Chondrocyte (in vitro differentiated cells): Measurements from ENCODE around the gene WBP1L. TPM values are rescaled to one million over a fixed set of nuclear protein-coding genes. Genes with fewer than 3 reads are reported as not detected.
"Not testable (repeated sequence)": the region's sequence is repeated elsewhere in the genome, so short reads cannot be mapped to it uniquely, and the experiment has no call there.

ENCODE experiments used
- DNase-seq: peaks from one replicate; pipeline ENCODE4 v3.0.0; 2021; ENCODE audit warnings: mixed read lengths, low spot score
- H3K27ac Mint-ChIP-seq: one replicate; pipeline ENCODE4 v1.8.0; 2021; ENCODE audit warnings: mild to moderate bottlenecking, moderate library complexity, mixed read lengths; ENCODE audit not compliant: unreplicated experiment
- H3K27me3 Mint-ChIP-seq: 2 replicates; pipeline ENCODE4 v1.8.0; 2021; ENCODE audit warnings: low read depth, mixed read lengths
- H3K36me3 Mint-ChIP-seq: 2 replicates; pipeline ENCODE4 v1.8.0; 2021; ENCODE audit warnings: low read depth, mixed read lengths
- H3K4me1 Mint-ChIP-seq: 2 replicates; pipeline ENCODE4 v1.8.0; 2021; ENCODE audit warnings: low read depth, mild to moderate bottlenecking, mixed read lengths
- H3K4me3 Mint-ChIP-seq: one replicate; pipeline ENCODE4 v1.8.0; 2021; ENCODE audit warnings: mild to moderate bottlenecking, moderate library complexity, mixed read lengths; ENCODE audit not compliant: unreplicated experiment
- H3K9me3 Mint-ChIP-seq: 2 replicates; pipeline ENCODE4 v1.8.0; 2021; ENCODE audit warnings: low read depth, mixed read lengths
- long read RNA-seq: library from polyadenylated mRNA; stranded (forward); transcript quantifications from one replicate; pipeline ENCODE4 v2.0.0, GENCODE V29; 2021
- total RNA-seq: library from RNA; stranded (reverse); gene quantifications from 3 replicates; pipeline ENCODE4 v1.2.1, GENCODE V29; 2021
- TF ChIP-seq, protein P1 (sequence below): fragments of 200-600 bp; sonication (generic); IDR thresholded peaks from 2 replicates; pipeline ENCODE4 v1.5.0; 2021; ENCODE audit warnings: antibody characterized with exemption, mild to moderate bottlenecking, moderate library complexity

The WBP1L gene
- total RNA-seq = 95.3 to 97.1 TPM (median 95.8 TPM) in 3 replicates
- long read RNA-seq, full-length matches to known transcripts = 130 of 165 reads
- long read RNA-seq, partial matches to known transcripts = 30 of 165 reads
- long read RNA-seq, other reads (novel, unspliced or antisense) = 5 of 165 reads

DNA sequence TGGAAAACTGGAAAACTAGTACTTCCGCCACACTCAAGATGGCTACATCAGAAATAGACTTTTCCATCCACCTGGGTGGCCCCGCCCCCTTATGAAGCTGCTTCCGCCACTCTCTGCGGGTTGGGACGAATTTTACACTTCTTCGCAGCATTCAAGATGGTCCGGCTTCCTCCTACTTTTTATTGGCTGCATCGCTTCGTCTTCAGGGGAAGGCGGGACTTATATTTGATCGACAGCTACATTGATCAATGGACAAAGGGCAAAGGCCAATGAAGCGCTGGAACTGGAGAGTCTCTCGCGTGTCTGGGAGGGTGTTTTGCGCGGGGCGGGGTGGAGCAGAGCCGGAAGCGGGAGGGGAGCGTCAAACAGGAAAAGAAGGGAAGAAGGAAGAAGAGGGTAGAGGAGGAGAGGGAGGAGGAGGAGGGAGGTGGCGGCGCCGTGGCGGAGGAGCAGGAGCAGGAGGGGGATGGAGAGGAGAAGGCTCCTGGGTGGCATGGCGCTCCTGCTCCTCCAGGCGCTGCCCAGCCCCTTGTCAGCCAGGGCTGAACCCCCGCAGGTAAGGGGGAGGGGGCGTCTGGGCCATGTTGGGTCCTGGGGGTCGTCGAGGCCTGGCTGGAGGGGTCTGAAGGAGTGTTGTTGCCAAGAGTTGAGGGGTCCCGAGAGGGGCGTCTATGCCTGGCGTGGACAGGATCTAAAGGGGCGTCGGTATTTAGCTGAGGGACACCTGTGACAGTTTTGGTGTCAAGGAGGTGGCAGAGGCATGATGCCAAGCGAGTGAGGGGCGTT, at the start of gene WBP1L:
Gene WBP1L (plus strand): TSS at position 361 of the 786 bp plus-strand sequence. CDS start 106 bp downstream, at position 467.
- Mint-ChIP-seq H3K36me3 (peaks cover 7% of the 10 kb centered on the region), H3K4me1 (peaks cover 50% of the 10 kb centered on the region), H3K27me3 (no peaks in the 10 kb centered on the region), H3K9me3 (no peaks in the 10 kb centered on the region), H3K4me3 (peak within 1 kb of the TSS; percentile 99), H3K27ac (peak within 1 kb of the TSS; percentile 95)
- TF ChIP-seq, protein P1, sequence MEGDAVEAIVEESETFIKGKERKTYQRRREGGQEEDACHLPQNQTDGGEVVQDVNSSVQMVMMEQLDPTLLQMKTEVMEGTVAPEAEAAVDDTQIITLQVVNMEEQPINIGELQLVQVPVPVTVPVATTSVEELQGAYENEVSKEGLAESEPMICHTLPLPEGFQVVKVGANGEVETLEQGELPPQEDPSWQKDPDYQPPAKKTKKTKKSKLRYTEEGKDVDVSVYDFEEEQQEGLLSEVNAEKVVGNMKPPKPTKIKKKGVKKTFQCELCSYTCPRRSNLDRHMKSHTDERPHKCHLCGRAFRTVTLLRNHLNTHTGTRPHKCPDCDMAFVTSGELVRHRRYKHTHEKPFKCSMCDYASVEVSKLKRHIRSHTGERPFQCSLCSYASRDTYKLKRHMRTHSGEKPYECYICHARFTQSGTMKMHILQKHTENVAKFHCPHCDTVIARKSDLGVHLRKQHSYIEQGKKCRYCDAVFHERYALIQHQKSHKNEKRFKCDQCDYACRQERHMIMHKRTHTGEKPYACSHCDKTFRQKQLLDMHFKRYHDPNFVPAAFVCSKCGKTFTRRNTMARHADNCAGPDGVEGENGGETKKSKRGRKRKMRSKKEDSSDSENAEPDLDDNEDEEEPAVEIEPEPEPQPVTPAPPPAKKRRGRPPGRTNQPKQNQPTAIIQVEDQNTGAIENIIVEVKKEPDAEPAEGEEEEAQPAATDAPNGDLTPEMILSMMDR = no peak
- no peak for DNase-seq

DNA sequence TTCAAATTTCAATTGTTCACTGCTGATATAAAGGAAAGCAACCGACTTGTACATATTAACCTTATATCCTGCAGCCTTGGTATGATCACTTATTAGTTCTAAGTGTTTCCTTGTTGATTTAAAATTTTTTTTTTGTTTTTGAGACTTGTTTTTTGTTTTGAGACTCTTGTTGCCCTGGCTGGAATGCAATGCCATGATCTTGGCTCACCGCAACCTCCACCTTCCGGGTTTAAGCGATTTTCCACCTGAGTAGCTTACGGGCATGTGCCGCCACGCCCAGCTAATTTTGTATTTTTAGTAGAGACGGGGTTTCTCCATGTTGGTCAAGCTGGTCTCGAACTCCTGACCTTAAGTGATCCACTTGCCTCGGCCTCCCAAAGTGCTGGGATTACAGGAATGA, 48.3 kb upstream of the WBP1L start:
- DNase-seq, H3K4me1 Mint-ChIP-seq, H3K27me3 Mint-ChIP-seq, H3K27ac Mint-ChIP-seq, H3K9me3 Mint-ChIP-seq, H3K4me3 Mint-ChIP-seq: not testable (repeated sequence)
- H3K36me3 Mint-ChIP-seq = peaks cover 22% of the 10 kb centered on the region

DNA sequence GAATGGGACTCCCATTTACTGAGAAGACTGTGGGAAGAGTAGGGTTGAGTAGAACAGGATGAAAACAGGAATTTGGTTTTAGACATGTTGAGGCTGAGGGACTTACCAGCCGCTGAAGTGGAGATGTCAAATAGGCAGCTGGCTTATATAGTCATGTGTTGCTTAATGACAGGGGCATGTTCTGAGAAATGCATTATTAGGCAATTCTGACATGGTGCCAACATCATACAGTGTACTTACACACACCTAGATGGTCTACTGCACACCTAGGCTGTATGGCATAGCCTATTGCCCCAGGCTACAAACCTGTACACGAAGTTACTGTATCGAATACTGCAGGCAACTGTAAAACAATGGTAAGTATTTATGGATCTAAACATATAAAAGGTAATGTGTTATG, 47.0 kb upstream of the WBP1L start:
- TF ChIP-seq, protein P1 = no peak
- Mint-ChIP-seq H3K4me1 (peaks cover 5% of the 10 kb centered on the region), H3K27me3 (no peaks in the 10 kb centered on the region), H3K27ac (no peak overlapping the region), H3K36me3 (peaks cover 22% of the 10 kb centered on the region), H3K4me3 (no peak overlapping the region), H3K9me3 (no peaks in the 10 kb centered on the region)
- DNase-seq = no peak

DNA sequence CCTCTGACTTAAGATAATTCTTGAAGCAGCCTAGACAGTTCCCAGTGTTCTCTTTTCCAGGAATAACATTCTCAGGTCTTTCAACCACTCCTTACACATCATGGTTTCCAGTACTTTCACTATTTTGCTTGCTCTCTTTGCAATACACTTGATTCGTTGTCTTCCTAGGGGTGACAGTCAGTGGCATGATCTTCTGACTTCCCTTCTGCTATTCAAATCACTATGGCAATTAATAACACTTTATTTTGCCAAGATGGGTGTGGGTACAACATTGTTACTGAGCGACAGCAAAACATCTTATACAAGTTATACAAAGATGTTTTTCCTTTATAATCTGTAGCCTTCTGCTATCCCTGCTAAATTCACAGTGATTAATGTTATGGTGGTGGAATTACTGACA, 44.9 kb upstream of the WBP1L start:
- no peak for DNase-seq
- H3K4me1 Mint-ChIP-seq = peaks cover 5% of the 10 kb centered on the region
- no peak overlapping the region for H3K27ac Mint-ChIP-seq
- peaks cover 22% of the 10 kb centered on the region for H3K36me3 Mint-ChIP-seq
- H3K4me3 Mint-ChIP-seq = no peak overlapping the region
- TF ChIP-seq, protein P1 = no peak
- no peaks in the 10 kb centered on the region for H3K9me3 Mint-ChIP-seq
- H3K27me3 Mint-ChIP-seq = no peaks in the 10 kb centered on the region

DNA sequence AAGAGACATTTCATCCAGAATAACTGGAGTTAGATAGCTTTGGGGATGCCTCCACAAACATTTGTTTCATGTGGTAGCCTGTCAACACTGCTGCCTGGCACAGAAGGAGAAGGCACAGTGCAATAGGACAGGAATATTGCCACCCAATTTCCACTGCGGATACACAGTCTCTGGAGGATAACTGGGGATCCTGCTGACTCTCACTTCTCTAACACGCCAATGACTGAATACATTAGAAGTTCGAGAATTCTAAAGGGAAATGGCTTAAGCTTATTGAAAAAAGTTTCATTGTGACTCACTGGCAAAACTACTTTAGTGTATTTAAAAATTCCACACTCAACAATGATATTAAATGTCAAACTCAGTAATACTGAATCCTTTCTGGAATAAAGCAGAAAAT, 42.5 kb upstream of the WBP1L start:
- TF ChIP-seq, protein P1 = no peak

More for the DNA sequence above, 42.5 kb upstream of the WBP1L start:
- Mint-ChIP-seq H3K27me3 (no peaks in the 10 kb centered on the region), H3K27ac (peak overlapping the region; percentile 5), H3K4me1 (peaks cover 17% of the 10 kb centered on the region), H3K9me3 (no peaks in the 10 kb centered on the region), H3K4me3 (no peak overlapping the region), H3K36me3 (peaks cover 22% of the 10 kb centered on the region)
- DNase-seq = no peak
